Left ventricle myocardium inferior (tissue), 1 donor: Measurements from ENCODE around the gene LSMEM2. TPM values are rescaled to one million over a fixed set of nuclear protein-coding genes. Genes with fewer than 3 reads are reported as not detected.

Experiments used
- DNase-seq: peaks from one replicate; pipeline ENCODE4 v3.0.0-alpha.2; 2020
- H3K27ac ChIP-seq: fragments of 200-600 bp; replicated peaks from 2 replicates; pipeline ENCODE4 v1.8.0; 2021
- H3K27me3 ChIP-seq: fragments of 200-600 bp; 2 replicates; pipeline ENCODE4 v1.8.0; 2021; ENCODE audit warnings: low read depth
- H3K36me3 ChIP-seq: fragments of 200-600 bp; 2 replicates; pipeline ENCODE4 v1.8.0; 2021
- H3K4me1 ChIP-seq: fragments of 200-600 bp; 2 replicates; pipeline ENCODE4 v1.8.0; 2021
- H3K4me3 ChIP-seq: fragments of 200-600 bp; 2 replicates; pipeline ENCODE4 v1.8.0; 2021; ENCODE audit warnings: mild to moderate bottlenecking, moderate library complexity
- H3K9me3 ChIP-seq: fragments of 200-600 bp; replicated peaks from 2 replicates; pipeline ENCODE4 v1.8.0; 2021
- CTCF ChIP-seq: fragments of 200-600 bp; IDR thresholded peaks from 2 replicates; pipeline ENCODE4 v1.8.0; 2021; ENCODE audit warnings: antibody characterized with exemption, mild to moderate bottlenecking, borderline replicate concordance
- intact Hi-C: fragments of 100-400 bp; cut with micrococcal nuclease; formaldehyde crosslinking; loops from one replicate; pipeline ENCODE4 v1.11.0; 2022
- total RNA-seq: library from RNA; stranded (reverse); fragmentation: NEBNext Ultra II Directional; extraction: Animal tissue kit (Norgen Biotek cat#: 25700); gene quantifications from one replicate; pipeline ENCODE4 v1.2.1, GENCODE V29; 2021
- donor health status: DM: no; HTN: yes; CAD: no; lungs with severe emphysema.

Gene LSMEM2
- total RNA-seq, 1 donor from 2014 or later = 27.7 TPM

DNA sequence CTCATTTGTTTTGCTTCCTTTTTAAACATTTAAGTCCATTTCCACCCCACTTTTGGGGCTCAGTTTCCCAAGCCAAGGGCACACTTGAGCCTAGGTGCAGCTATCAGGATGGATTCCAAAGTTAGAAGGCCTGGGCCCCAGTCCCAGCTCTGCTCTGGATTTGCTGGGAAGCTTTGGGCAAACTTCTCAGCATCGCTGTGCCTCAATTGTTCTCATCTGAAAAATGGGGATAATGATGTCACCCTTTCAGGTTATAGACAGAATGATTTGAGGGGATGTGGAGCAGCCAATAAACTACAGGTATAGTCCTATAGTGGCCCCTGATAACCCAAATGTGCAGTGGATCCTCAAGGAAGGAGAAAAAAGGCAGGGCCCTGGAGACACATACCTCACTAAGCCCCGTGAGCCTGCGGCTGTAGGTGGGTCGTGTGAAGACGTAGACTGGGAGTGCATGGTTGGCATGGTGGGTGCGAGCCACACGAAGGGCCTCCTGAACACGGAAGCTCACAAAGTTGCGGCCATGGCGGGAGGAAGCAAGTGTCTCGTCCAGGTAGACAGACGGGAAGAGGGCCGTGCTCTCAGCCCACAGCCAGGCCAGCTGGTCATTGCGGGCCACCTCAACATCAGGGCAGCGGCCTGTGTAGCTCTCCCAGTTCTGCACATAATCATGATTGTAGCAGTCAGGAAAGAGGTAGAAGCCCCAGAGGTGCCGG is 40.5 kb downstream of the LSMEM2 start:
- Histone ChIP-seq H3K27ac (peak overlapping the region; percentile 99), H3K9me3 (no peaks in the 10 kb centered on the region), H3K4me1 (peaks cover 97% of the 10 kb centered on the region), H3K36me3 (peaks cover 45% of the 10 kb centered on the region), H3K27me3 (no peaks in the 10 kb centered on the region), H3K4me3 (peak overlapping the region; percentile 86)
- TF ChIP-seq CTCF = no peak
- no peak for DNase-seq
- intact Hi-C loops = no loop called here

DNA sequence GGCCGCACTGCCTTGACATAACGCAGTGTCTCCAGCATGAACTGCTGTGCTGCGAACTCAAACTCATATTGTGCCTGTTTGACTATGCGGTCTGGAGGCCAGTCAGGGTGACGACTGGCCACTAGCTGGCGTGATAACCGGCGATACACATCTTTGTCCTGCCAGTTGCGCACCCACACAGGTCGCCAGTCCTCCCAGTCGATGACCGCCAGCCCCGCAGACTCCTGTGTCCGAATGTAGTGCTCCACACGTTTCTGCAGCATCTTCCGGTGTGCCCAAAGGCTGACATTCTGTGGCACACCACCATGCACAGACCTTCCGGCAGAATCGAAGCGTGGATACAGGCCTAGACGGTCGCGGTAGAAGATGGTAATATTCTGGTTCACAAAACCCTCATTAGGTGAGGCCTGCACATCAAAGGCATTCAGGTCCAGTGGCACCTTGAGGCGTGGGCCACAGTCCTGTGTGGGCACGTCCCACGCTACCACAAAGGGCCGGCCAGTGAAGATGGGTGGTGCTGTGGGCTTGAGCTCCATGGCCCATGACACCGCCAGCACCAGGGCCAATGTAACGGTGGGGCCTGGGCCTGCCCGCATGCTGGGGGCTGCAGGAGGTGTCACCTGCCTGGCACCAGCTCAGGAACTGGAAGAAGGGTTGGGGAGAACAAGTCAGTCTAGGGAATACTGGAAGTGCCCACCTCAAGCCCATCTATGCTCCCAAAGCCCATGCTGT is 41.2 kb downstream of the LSMEM2 start:
- peaks cover 45% of the 10 kb centered on the region for H3K36me3 ChIP-seq
- peaks cover 97% of the 10 kb centered on the region for H3K4me1 ChIP-seq
- H3K4me3 ChIP-seq = peak overlapping the region; percentile 86
- DNase-seq = no peak
- H3K27me3 ChIP-seq = no peaks in the 10 kb centered on the region
- intact Hi-C loops = no loop called here
- H3K27ac ChIP-seq = peak overlapping the region; percentile 99
- peak; percentile 12 for TF ChIP-seq CTCF
- no peaks in the 10 kb centered on the region for H3K9me3 ChIP-seq

GRCh38 chr3:50320853-50321335 is 42.0 kb downstream of the LSMEM2 start:
- no peak for TF ChIP-seq CTCF
- Histone ChIP-seq H3K27ac (peak overlapping the region; percentile 99), H3K27me3 (no peaks in the 10 kb centered on the region), H3K4me1 (peaks cover 95% of the 10 kb centered on the region), H3K36me3 (peaks cover 51% of the 10 kb centered on the region), H3K4me3 (peak overlapping the region; percentile 86), H3K9me3 (no peaks in the 10 kb centered on the region)
- intact Hi-C loops = no loop called here
- peak; percentile 86 for DNase-seq

DNA sequence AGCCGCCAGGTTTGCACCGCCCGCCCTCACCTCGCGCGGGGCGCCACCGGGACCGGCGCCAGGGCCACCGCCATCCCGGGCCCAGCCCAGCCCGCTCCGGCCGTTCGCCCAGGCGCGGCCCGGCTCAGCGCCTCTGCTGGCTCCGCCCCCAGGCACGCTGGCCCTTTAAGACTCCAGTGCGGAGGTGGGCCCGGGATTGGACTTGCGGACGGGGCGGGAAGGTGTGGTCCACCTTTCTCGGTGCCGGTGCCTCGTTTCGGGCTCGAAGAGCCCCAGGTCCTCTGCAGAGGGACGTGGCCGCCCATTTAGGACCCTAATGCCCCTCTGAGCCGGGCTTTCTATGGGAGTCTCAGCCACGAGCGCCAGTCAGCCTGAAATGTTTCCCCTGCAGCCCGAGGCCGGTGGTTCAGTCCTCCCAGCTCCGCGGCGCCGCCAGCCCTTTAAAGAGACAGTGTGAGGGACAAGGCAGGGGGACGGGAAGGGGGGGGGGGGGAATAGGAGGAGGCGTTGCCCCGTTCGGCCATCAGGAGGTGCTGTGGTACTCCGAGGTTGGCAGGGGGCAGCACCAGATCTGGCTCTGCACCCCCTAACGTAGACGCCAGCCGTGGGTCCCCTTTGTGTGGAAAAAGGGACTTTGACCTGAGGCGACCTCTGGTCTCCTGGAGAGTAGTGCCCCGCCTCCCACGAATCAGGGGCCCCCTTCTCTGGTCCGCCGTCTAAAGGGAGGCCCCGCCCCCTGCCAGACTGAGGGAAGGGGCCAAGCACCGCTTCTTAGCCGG is 42.6 kb downstream of the LSMEM2 start:
- H3K4me1 ChIP-seq = peaks cover 93% of the 10 kb centered on the region
- peak overlapping the region; percentile 86 for H3K4me3 ChIP-seq
- H3K36me3 ChIP-seq = peaks cover 51% of the 10 kb centered on the region
- peak; percentile 91 for DNase-seq
- TF ChIP-seq CTCF = peak; percentile 67
- H3K27ac ChIP-seq = peak overlapping the region; percentile 99
- no peaks in the 10 kb centered on the region for H3K27me3 ChIP-seq
- intact Hi-C loops = no loop called here
- H3K9me3 ChIP-seq = no peaks in the 10 kb centered on the region

GRCh38 chr3:50322115-50322385 is 43.2 kb downstream of the LSMEM2 start:
- TF ChIP-seq CTCF = no peak
- intact Hi-C loops = no loop called here

More at GRCh38 chr3:50322115-50322385, 43.2 kb downstream of the LSMEM2 start:
- no peak for DNase-seq
- H3K4me1 ChIP-seq = peaks cover 93% of the 10 kb centered on the region
- H3K4me3 ChIP-seq = peak overlapping the region; percentile 86
- peaks cover 50% of the 10 kb centered on the region for H3K36me3 ChIP-seq
- H3K9me3 ChIP-seq = no peaks in the 10 kb centered on the region
- H3K27ac ChIP-seq = peak overlapping the region; percentile 99
- H3K27me3 ChIP-seq = no peaks in the 10 kb centered on the region
